HUES6 (cell line): ENCODE data around the gene ENTPD8.

ENCODE experiments used
- H3K27ac ChIP-seq: 2 replicates; pipeline ENCODE4 v1.7.0; 2013; ENCODE audit warnings: low read depth, mild to moderate bottlenecking, low read length, inconsistent platforms
- H3K27me3 ChIP-seq: 2 replicates; pipeline ENCODE4 v1.6.1; 2013; ENCODE audit warnings: low read length; ENCODE audit not compliant: control insufficient read depth, insufficient read depth
- H3K36me3 ChIP-seq: 2 replicates; pipeline ENCODE4 v1.6.1; 2013; ENCODE audit warnings: low read length; ENCODE audit not compliant: control insufficient read depth, insufficient read depth
- H3K4me1 ChIP-seq: 2 replicates; pipeline ENCODE4 v1.6.1; 2013; ENCODE audit warnings: low read length; ENCODE audit not compliant: control insufficient read depth, insufficient read depth
- H3K4me3 ChIP-seq: 2 replicates; pipeline ENCODE4 v1.5.1; 2013; ENCODE audit warnings: low read depth, low read length
- H3K9ac ChIP-seq: one replicate; pipeline ENCODE4 v1.6.1; 2013; ENCODE audit warnings: mild to moderate bottlenecking, low read length
- H3K9me3 ChIP-seq: 2 replicates; pipeline ENCODE4 v1.6.1; 2013; ENCODE audit warnings: low read depth, low read length; ENCODE audit not compliant: control insufficient read depth, insufficient read depth

ENTPD8 gene

GRCh38 chr9:137431416-137431931, 9.7 kb downstream of the ENTPD8 start:
- H3K9ac ChIP-seq, result no peak overlapping the region
- peaks cover 3% of the 10 kb centered on the region; the same call in 1 of the 2 replicates for H3K4me1 ChIP-seq
- no peak overlapping the region for H3K4me3 ChIP-seq
- no peaks in the 10 kb centered on the region for H3K9me3 ChIP-seq
- no peak overlapping the region for H3K27ac ChIP-seq
- H3K36me3 ChIP-seq, result no peaks in the 10 kb centered on the region
- no peaks in the 10 kb centered on the region for H3K27me3 ChIP-seq

DNA sequence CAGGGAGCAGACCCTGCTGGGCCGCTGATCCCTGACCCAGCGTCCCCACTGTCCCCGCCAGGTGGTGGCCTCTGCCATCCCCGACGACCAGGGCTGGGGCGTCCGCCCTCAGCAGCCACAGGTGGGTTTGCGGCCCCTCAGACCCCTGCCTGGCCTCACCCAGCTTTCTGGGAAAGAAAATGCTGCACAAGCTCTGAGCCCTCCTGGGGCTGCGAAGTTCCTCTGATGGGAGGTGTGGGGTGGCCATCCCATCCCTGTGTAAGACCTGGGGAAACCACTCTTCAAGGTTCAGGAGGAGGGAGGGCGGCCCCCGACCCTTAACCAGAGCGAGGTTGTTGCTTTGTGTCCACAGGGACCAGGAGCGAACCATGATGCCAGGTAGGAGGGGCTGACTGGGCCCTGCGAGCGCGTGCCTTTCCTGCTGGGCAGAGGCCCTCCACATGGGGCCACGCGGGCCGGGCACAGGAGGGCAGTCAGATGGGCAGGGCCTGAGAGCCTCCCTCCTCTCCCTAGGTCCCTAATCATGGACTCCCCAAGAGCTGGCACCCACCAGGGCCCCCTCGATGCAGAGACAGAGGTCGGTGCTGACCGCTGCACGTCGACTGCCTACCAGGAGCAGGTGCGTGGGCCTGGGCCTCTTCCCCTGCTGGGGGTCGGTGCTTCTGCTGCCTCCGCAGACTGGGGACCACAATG, 10.3 kb downstream of the ENTPD8 start:
- Histone ChIP-seq H3K9me3 (no peaks in the 10 kb centered on the region), H3K36me3 (no peaks in the 10 kb centered on the region), H3K9ac (no peak overlapping the region), H3K27me3 (no peaks in the 10 kb centered on the region), H3K4me3 (no peak overlapping the region), H3K27ac (no peak overlapping the region), H3K4me1 (peaks cover 3% of the 10 kb centered on the region; the same call in 1 of the 2 replicates)

DNA sequence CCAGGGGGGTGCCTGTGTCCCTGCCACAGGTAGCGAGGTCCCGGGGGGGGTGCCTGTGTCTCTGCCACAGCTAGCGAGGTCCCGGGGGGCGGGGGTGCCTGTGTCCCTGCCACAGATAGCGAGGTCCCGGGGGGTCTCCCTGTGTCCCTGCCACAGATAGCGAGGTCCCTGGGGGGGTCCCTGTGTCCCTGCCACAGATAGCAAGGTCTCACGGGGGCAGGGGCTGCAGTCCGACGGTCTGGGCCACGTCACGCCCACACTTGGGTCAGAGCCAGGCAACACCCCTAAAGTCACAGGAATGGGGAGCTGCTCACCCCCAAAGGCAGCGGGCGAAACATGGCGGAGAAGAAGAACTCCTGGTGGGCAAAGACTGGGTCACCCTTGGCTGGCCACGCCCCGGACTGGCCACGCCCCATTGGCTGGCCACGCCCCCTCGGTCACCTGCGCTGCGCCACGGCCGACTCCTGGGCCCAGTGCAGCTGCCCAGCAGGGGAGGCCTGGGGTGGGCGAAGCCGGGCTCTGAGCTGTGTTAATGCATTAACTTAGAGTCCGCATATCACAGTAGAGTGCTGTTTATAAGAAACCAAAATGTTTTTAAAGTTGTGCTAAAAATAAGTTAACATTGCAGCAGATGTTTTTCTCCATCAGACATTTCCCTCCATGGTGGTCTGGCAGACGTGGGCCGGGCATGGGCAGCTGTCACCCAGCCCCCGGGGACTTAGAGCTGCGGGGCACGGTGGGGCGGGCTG, 11.0 kb downstream of the ENTPD8 start:
- Histone ChIP-seq H3K36me3 (no peaks in the 10 kb centered on the region), H3K27me3 (no peaks in the 10 kb centered on the region), H3K4me1 (peaks cover 3% of the 10 kb centered on the region; the same call in 1 of the 2 replicates), H3K9me3 (no peaks in the 10 kb centered on the region), H3K27ac (no peak overlapping the region), H3K9ac (no peak overlapping the region), H3K4me3 (no peak overlapping the region)

DNA sequence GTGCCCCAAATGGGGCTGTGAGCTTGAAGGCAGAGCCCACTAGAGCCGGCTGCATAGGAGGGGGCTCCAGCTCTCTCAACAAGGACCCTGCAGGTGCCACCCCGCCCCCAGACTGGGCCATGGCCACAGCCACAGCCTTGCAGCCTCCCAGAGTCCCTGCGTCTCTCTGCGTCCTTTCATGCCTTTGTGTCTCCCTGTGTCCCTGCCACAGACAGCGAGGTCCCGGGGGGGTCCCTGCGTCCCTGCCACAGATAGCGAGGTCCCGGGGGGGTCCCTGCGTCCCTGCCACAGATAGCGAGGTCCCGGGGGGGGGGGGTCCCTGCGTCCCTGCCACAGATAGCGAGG, 11.6 kb downstream of the ENTPD8 start:
- peaks cover 6% of the 10 kb centered on the region; the same call in 1 of the 2 replicates for H3K27me3 ChIP-seq
- H3K36me3 ChIP-seq, result no peaks in the 10 kb centered on the region
- peaks cover 3% of the 10 kb centered on the region; the same call in 1 of the 2 replicates for H3K4me1 ChIP-seq
- no peak overlapping the region for H3K4me3 ChIP-seq
- no peaks in the 10 kb centered on the region for H3K9me3 ChIP-seq
- no peak overlapping the region for H3K27ac ChIP-seq
- H3K9ac ChIP-seq, result no peak overlapping the region

GRCh38 chr9:137428841-137429545, 12.2 kb downstream of the ENTPD8 start:
- peaks cover 11% of the 10 kb centered on the region for H3K27me3 ChIP-seq
- no peaks in the 10 kb centered on the region for H3K9me3 ChIP-seq
- no peak overlapping the region for H3K27ac ChIP-seq
- peaks cover 3% of the 10 kb centered on the region; the same call in 1 of the 2 replicates for H3K4me1 ChIP-seq
- no peak overlapping the region for H3K9ac ChIP-seq
- no peaks in the 10 kb centered on the region for H3K36me3 ChIP-seq
- no peak overlapping the region for H3K4me3 ChIP-seq

- H3K27me3 ChIP-seq, result peaks cover 17% of the 10 kb centered on the region
- H3K9ac ChIP-seq, result no peak overlapping the region
- H3K27ac ChIP-seq, result no peak overlapping the region
- H3K9me3 ChIP-seq, result no peaks in the 10 kb centered on the region
- peaks cover 3% of the 10 kb centered on the region; the same call in 1 of the 2 replicates for H3K4me1 ChIP-seq
- H3K4me3 ChIP-seq, result no peak overlapping the region
- H3K36me3 ChIP-seq, result no peaks in the 10 kb centered on the region
Observed at GRCh38 chr9:137428311-137428630, 12.9 kb downstream of the ENTPD8 start.

- H3K9me3 ChIP-seq, result no peaks in the 10 kb centered on the region
- peaks cover 3% of the 10 kb centered on the region; the same call in 1 of the 2 replicates for H3K4me1 ChIP-seq
- H3K9ac ChIP-seq, result no peak overlapping the region
- peaks cover 17% of the 10 kb centered on the region for H3K27me3 ChIP-seq
- H3K36me3 ChIP-seq, result no peaks in the 10 kb centered on the region
- H3K4me3 ChIP-seq, result no peak overlapping the region
- no peak overlapping the region for H3K27ac ChIP-seq
Observed at GRCh38 chr9:137427454-137428310, 13.5 kb downstream of the ENTPD8 start.

GRCh38 chr9:137426018-137426681, 15.0 kb downstream of the ENTPD8 start:
- H3K4me3 ChIP-seq, result no peak overlapping the region
- H3K4me1 ChIP-seq, result peaks cover 3% of the 10 kb centered on the region; the same call in 1 of the 2 replicates
- no peak overlapping the region for H3K9ac ChIP-seq
- H3K27ac ChIP-seq, result no peak overlapping the region
- H3K9me3 ChIP-seq, result no peaks in the 10 kb centered on the region
- H3K36me3 ChIP-seq, result no peaks in the 10 kb centered on the region
- peaks cover 17% of the 10 kb centered on the region for H3K27me3 ChIP-seq

- peaks cover 17% of the 10 kb centered on the region for H3K27me3 ChIP-seq
- peak overlapping the region; percentile 52 for H3K9ac ChIP-seq
- peak overlapping the region; percentile 61 for H3K4me3 ChIP-seq
- H3K36me3 ChIP-seq, result no peaks in the 10 kb centered on the region
- H3K4me1 ChIP-seq, result no peaks in the 10 kb centered on the region
- H3K9me3 ChIP-seq, result no peaks in the 10 kb centered on the region
- H3K27ac ChIP-seq, result no peak overlapping the region
Observed at GRCh38 chr9:137423514-137424291, 17.5 kb downstream of the ENTPD8 start.
